PC-9 (cell line): Measurements from ENCODE around the gene LAMA3.

Experiments used
- EZH2 ChIP-seq: fragments of 200-600 bp; sonication (generic); IDR thresholded peaks from 2 replicates; pipeline ENCODE4 v1.8.0; 2017; ENCODE audit warnings: antibody characterized with exemption, low read depth
- TF ChIP-seq, protein P1 (sequence below): fragments of 200-600 bp; sonication (generic); conservative IDR thresholded peaks from 2 replicates; pipeline ENCODE4 v1.6.1; 2017; ENCODE audit warnings: mixed run types, antibody characterized with exemption, mild to moderate bottlenecking, moderate library complexity

DNA sequence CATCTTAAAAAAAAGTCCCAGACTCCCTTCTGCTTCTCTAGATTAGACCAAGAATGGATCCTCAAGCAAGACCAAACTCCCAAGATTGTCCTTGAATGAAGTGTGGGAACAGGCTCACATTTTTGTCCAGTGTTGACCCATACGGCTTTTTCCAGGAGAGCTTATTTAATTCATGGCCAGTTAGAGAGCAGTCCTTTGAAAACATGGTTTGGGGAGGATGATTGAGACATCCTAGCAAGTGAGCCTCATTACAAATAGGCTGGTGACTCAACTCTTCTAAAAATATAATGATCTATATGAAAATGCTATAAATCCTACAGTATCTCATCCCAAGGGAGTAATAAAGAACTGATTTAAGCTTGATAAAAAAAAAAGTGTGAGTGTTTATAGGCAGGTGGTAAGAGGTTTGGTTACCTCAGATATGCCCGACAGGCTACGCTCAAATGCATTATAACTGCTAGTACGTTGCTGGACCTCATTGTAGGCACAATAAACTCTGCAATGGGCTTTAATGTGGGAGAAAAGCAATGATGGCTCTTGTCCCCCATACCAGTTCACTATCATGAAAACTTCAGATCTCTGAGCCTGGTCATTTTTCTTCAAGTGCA, 43.6 kb upstream of the LAMA3 start:
- no peak for TF ChIP-seq EZH2
- TF ChIP-seq, protein P1, sequence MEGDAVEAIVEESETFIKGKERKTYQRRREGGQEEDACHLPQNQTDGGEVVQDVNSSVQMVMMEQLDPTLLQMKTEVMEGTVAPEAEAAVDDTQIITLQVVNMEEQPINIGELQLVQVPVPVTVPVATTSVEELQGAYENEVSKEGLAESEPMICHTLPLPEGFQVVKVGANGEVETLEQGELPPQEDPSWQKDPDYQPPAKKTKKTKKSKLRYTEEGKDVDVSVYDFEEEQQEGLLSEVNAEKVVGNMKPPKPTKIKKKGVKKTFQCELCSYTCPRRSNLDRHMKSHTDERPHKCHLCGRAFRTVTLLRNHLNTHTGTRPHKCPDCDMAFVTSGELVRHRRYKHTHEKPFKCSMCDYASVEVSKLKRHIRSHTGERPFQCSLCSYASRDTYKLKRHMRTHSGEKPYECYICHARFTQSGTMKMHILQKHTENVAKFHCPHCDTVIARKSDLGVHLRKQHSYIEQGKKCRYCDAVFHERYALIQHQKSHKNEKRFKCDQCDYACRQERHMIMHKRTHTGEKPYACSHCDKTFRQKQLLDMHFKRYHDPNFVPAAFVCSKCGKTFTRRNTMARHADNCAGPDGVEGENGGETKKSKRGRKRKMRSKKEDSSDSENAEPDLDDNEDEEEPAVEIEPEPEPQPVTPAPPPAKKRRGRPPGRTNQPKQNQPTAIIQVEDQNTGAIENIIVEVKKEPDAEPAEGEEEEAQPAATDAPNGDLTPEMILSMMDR = no peak
